T-helper 2 cell treated with Interferon-gamma antibody and Interleukin-4, amounts not matched to agents 5 μg/mL and 100 μg/mL, for 36 hours (primary cell): ENCODE data around the gene P2RY8.
"Not testable (repeated sequence)": the region's sequence is repeated elsewhere in the genome, so short reads cannot be mapped to it uniquely, and the experiment has no call there.

Experiments
- DNase-seq: peaks from one replicate; pipeline ENCODE4 v3.0.0; 2021; ENCODE audit warnings: low spot score
- H3K27ac Mint-ChIP-seq: one replicate; pipeline ENCODE4 v1.8.0; 2021; ENCODE audit warnings: mild to moderate bottlenecking, mixed read lengths
- H3K27me3 Mint-ChIP-seq: one replicate; pipeline ENCODE4 v1.8.0; 2021; ENCODE audit warnings: low read depth, mixed read lengths
- H3K36me3 Mint-ChIP-seq: one replicate; pipeline ENCODE4 v1.8.0; 2021; ENCODE audit warnings: low read depth, mixed read lengths
- H3K4me1 Mint-ChIP-seq: one replicate; pipeline ENCODE4 v1.8.0; 2021; ENCODE audit warnings: low read depth, mixed read lengths
- H3K4me3 Mint-ChIP-seq: one replicate; pipeline ENCODE4 v1.8.0; 2022; ENCODE audit warnings: mild to moderate bottlenecking, moderate library complexity, mixed read lengths
- H3K9me3 Mint-ChIP-seq: one replicate; pipeline ENCODE4 v1.8.0; 2021; ENCODE audit warnings: mixed read lengths

The P2RY8 gene

GRCh38 chrX:1451661-1452515, 85.1 kb downstream of the P2RY8 start:
- peak overlapping the region; percentile 96 for H3K27ac Mint-ChIP-seq
- H3K4me1 Mint-ChIP-seq: peaks cover 25% of the 10 kb centered on the region
- H3K9me3 Mint-ChIP-seq: peaks cover 33% of the 10 kb centered on the region
- H3K27me3 Mint-ChIP-seq: no peaks in the 10 kb centered on the region
- H3K4me3 Mint-ChIP-seq: peak overlapping the region; percentile 77
- H3K36me3 Mint-ChIP-seq: peaks cover 32% of the 10 kb centered on the region
- no peak for DNase-seq

- H3K4me1 Mint-ChIP-seq: peaks cover 23% of the 10 kb centered on the region
- no peaks in the 10 kb centered on the region for H3K27me3 Mint-ChIP-seq
- H3K36me3 Mint-ChIP-seq: peaks cover 37% of the 10 kb centered on the region
- no peak overlapping the region for H3K27ac Mint-ChIP-seq
- peaks cover 36% of the 10 kb centered on the region for H3K9me3 Mint-ChIP-seq
- H3K4me3 Mint-ChIP-seq: peak overlapping the region; percentile 77
- no peak for DNase-seq
These were observed 85.7 kb downstream of the P2RY8 start for GRCh38 chrX:1451251-1451660.

DNA sequence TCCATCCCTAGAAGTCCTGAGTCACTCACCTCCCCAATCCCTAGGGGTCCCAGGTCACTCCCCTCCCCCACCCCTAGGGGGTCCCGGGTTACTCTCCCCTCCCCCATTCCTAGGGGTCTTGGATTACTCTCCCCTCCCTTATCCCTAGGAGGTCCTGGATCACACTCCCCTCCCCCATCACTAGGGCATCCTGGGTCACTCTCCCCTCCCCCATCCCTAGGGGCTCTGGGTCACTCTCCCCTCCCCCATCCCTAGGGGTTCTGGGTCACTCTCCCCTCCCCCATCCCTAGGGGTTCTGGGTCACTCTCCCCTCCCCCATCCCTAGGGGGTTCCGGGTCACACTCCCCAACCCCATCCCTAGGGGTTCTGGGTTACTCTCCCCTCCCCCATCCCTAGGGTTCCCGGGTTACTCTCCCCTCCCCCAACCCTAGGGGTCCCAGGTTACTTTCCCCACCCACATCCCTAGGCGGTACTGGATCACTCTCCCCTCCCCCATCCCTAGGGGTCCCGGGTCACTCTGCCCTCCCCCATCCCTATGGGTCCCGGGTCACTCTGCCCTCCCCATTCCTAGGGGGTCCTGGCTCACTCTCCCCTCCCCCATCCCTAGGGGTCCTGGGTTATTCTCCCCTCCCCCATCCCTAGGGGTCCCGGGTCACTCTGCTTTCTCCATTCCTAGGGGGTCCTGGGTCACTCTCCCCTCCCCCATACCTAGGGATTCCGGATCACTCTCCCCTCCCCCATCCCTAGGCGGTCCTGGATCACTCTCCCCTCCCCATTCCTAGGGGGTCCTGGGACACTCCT, 86.4 kb downstream of the P2RY8 start:
- H3K9me3 Mint-ChIP-seq: peaks cover 42% of the 10 kb centered on the region
- H3K4me3 Mint-ChIP-seq: no peak overlapping the region
- H3K27ac Mint-ChIP-seq: no peak overlapping the region
- H3K27me3 Mint-ChIP-seq: no peaks in the 10 kb centered on the region
- peaks cover 42% of the 10 kb centered on the region for H3K36me3 Mint-ChIP-seq
- peaks cover 18% of the 10 kb centered on the region for H3K4me1 Mint-ChIP-seq
- no peak for DNase-seq

DNA sequence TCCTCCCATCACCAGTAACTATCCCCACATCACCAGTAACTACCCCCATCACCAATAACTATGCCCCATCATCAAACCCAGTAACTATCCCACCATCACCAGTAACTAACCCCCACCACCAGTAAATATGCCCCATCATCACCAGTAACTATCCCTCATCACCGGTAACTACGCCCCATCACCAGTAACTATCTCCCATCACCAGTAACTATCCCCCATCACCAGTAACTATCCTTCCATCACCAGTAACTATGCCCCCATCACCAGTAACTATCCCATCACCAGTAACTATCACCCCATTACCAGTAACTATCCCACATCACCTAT, 87.2 kb downstream of the P2RY8 start:
- Mint-ChIP-seq H3K4me1 (peaks cover 16% of the 10 kb centered on the region), H3K36me3 (peaks cover 50% of the 10 kb centered on the region), H3K27ac (no peak overlapping the region), H3K9me3 (peaks cover 48% of the 10 kb centered on the region), H3K4me3 (no peak overlapping the region), H3K27me3 (no peaks in the 10 kb centered on the region)
- DNase-seq: no peak

DNA sequence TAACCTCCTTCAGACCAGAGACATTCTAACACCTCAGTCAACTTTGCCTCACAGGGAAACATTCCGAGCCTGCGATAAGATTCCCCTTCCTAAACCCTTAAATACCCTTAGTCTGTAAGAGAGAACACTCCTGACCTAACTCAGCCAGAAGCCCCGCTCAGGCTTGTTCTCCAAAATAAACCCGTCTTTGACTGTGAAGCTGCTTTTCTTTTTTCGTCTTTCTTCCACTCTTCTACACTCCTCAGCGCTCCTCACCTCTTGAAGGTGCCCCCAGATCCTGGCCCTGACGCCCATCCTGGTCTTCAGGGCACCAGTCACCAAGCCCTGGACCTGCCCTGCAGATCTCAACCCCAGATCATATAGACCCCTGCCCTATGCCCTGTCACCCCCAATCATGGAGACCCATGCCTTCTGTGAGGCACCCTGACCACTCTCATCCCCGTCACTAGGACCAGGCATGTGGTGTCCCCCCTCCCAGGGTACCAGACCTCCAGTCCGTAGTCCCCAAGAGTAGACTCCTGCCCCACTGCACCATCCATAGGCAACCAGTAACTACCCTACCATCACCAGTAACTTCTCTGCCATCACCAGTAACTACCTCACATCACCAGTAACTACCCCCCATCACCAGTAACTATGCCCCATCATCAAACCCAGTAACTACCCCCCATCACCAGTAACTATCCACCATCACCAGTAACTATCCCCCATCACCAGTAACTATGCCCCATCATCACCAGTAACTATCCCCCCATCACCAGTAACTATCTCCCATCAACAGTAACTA, 87.8 kb downstream of the P2RY8 start:
- Mint-ChIP-seq H3K36me3 (peaks cover 56% of the 10 kb centered on the region), H3K4me3 (no peak overlapping the region), H3K9me3 (peaks cover 53% of the 10 kb centered on the region), H3K27ac (peak overlapping the region; percentile 43), H3K27me3 (no peaks in the 10 kb centered on the region), H3K4me1 (peaks cover 11% of the 10 kb centered on the region)
- no peak for DNase-seq

DNA sequence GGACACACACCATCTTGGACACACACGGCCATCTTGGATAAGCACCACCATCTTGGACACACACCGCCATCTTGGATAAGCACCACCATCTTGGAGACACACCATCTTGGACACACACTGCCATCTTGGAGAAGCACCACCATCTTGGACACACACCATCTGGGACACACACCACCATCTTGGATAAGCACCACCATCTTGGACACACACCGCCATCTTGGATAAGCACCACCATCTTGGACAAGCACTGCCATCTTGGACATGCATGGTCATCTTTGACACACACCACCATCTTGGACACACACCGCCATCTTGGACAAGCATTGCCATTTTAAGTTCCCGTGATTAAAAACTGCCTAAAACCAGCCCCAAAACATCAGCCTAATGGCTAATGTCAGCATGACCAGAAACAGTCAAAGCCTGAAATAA, 88.4 kb downstream of the P2RY8 start:
- Mint-ChIP-seq H3K9me3 (peaks cover 57% of the 10 kb centered on the region), H3K36me3 (peaks cover 61% of the 10 kb centered on the region), H3K27ac (peak overlapping the region; percentile 43), H3K4me1 (peaks cover 10% of the 10 kb centered on the region)
- peak; percentile 1 for DNase-seq
- H3K27me3 Mint-ChIP-seq, H3K4me3 Mint-ChIP-seq: not testable (repeated sequence)

DNA sequence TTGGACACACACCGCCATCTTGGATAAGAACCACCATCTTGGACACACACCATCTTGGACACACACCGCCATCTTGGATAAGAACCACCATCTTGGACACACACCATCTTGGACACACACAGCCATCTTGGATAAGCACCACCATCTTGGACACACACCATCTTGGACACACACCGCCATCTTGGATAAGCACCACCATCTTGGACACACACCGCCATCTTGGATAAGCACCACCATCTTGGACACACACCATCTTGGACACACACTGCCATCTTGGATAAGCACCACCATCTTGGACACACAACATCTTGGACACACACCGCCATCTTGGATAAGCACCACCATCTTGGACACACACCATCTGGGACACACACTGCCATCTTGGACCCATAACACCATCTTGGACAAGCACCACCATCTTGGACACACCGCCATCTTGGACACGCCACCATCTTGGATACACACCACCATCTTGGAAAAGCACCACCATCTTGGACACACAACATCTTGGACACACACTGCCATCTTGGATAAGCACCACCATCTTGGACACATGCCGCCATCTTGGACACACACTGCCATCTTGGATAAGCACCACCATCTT, 88.9 kb downstream of the P2RY8 start:
- peaks cover 10% of the 10 kb centered on the region for H3K4me1 Mint-ChIP-seq
- peaks cover 59% of the 10 kb centered on the region for H3K9me3 Mint-ChIP-seq
- H3K36me3 Mint-ChIP-seq: peaks cover 64% of the 10 kb centered on the region
- H3K27me3 Mint-ChIP-seq, H3K4me3 Mint-ChIP-seq: not testable (repeated sequence)
- peak; percentile 2 for DNase-seq
- peak overlapping the region; percentile 43 for H3K27ac Mint-ChIP-seq

GRCh38 chrX:1446984-1447968, 89.7 kb downstream of the P2RY8 start:
- Mint-ChIP-seq H3K27ac (peak overlapping the region; percentile 45), H3K36me3 (peaks cover 71% of the 10 kb centered on the region), H3K9me3 (peaks cover 59% of the 10 kb centered on the region), H3K4me1 (peaks cover 10% of the 10 kb centered on the region)
- not testable (repeated sequence) for H3K27me3 Mint-ChIP-seq, H3K4me3 Mint-ChIP-seq
- DNase-seq: peak; percentile 3

GRCh38 chrX:1444561-1445500, 92.2 kb downstream of the P2RY8 start:
- Mint-ChIP-seq H3K4me3 (no peak overlapping the region), H3K4me1 (peaks cover 8% of the 10 kb centered on the region), H3K9me3 (peaks cover 55% of the 10 kb centered on the region), H3K27me3 (no peaks in the 10 kb centered on the region), H3K36me3 (peaks cover 76% of the 10 kb centered on the region), H3K27ac (no peak overlapping the region)
- DNase-seq: no peak

DNA sequence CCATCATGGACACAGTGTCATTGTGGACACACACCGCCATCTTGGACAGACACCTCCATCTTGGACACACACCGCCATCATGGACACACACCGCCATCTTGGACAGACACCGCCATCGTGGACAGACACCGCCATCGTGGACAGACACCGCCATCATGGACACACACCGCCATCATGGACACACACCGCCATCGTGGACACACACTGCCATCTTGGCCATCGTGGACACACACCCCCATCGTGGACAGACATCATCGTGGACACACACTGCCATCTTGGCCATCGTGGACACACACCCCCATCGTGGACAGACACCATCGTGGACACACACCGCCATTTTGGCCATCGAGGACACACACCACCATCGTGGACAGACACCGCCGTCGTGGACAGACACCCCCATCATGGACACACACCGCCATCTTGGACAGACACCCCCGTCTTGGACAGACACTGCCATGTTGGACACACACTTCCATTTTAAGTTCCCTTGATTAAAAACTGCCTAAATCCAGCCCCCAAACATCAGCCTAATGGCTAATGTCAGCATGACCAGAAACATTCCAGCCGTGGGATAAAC, 93.4 kb downstream of the P2RY8 start:
- Mint-ChIP-seq H3K36me3 (peaks cover 70% of the 10 kb centered on the region), H3K4me3 (no peak overlapping the region), H3K9me3 (peaks cover 43% of the 10 kb centered on the region), H3K27me3 (no peaks in the 10 kb centered on the region), H3K27ac (no peak overlapping the region), H3K4me1 (peaks cover 3% of the 10 kb centered on the region)
- no peak for DNase-seq

GRCh38 chrX:1442724-1443367, 94.1 kb downstream of the P2RY8 start:
- Mint-ChIP-seq H3K27ac (no peak overlapping the region), H3K27me3 (no peaks in the 10 kb centered on the region), H3K4me1 (peaks cover 3% of the 10 kb centered on the region), H3K36me3 (peaks cover 69% of the 10 kb centered on the region), H3K9me3 (peaks cover 36% of the 10 kb centered on the region), H3K4me3 (no peak overlapping the region)
- no peak for DNase-seq
